H1 (cell line): ENCODE results near the gene SPTAN1.

Experiments
- BCL11A ChIP-seq, 2 experiments: IDR thresholded peaks; one replicate each; pipeline ENCODE4 v1.6.1; 2011; ENCODE audit warnings: low read depth in 2 of 2, low read length in 2 of 2, mild to moderate bottlenecking in 2 of 2
- CBX8 ChIP-seq: fragments of 300-800, 300-1000 bp; sonication (generic); IDR thresholded peaks from 2 replicates; pipeline ENCODE4 v1.7.1; 2016; ENCODE audit warnings: low read depth, low read length, borderline replicate concordance
- CREB1 ChIP-seq: IDR thresholded peaks from 2 replicates; pipeline ENCODE4 v1.6.1; 2012; ENCODE audit warnings: inconsistent platforms
- CTCF ChIP-seq, 3 experiments: IDR thresholded peaks; 1 replicate in 2 of 3; 2 replicates in 1 of 3; pipeline versions ENCODE4 v1.5.1 to v1.6.1; 2011; ENCODE audit warnings: low read length in 3 of 3, mild to moderate bottlenecking in 3 of 3, inconsistent platforms in 2 of 3, low read depth in 1 of 3, moderate library complexity in 1 of 3; ENCODE audit not compliant: insufficient read depth in 1 of 3; ENCODE audit errors: control extremely low read depth in 1 of 3
- EZH2 ChIP-seq: fragments of 200-600 bp; sonication (generic); IDR thresholded peaks from 2 replicates; pipeline ENCODE4 v1.7.1; 2012; ENCODE audit warnings: low read depth, mild to moderate bottlenecking, moderate library complexity, low read length, inconsistent platforms; ENCODE audit not compliant: severe bottlenecking
- POLR2A ChIP-seq, 2 experiments: IDR thresholded peaks; 1 replicate in 1 of 2; 2 replicates in 1 of 2; pipeline ENCODE4 v1.6.1; 2011; ENCODE audit warnings: low read depth in 2 of 2, low read length in 2 of 2, mild to moderate bottlenecking in 2 of 2; ENCODE audit errors: control extremely low read depth in 1 of 2

GRCh38 chr9:128553728-128554127 is 1.3 kb downstream of the SPTAN1 start:
- TF ChIP-seq BCL11A (IDR thresholded peaks at IDR 0.05; ENCODE audit: low read depth in 2 of 2, low read length in 2 of 2), result no peak
- TF ChIP-seq EZH2, result no peak
- TF ChIP-seq POLR2A (IDR thresholded peaks at IDR 0.05; ENCODE audit: control extremely low read depth in 1 of 2, low read depth in 2 of 2, low read length in 2 of 2), result no peak
- no peak for TF ChIP-seq CTCF (IDR thresholded peaks at IDR 0.05; ENCODE audit: control extremely low read depth in 1 of 3, insufficient read depth in 1 of 3, low read depth in 1 of 3, low read length in 3 of 3)
- TF ChIP-seq CBX8, result no peak
- no peak for TF ChIP-seq CREB1
